Placental pericyte (primary cell): Measurements from ENCODE around the gene LRPPRC. TPM values are rescaled to one million over a fixed set of nuclear protein-coding genes. Genes with fewer than 3 reads are reported as not detected.

Source experiments
- small RNA-seq: library from RNA; depleted of rRNA; stranded (forward); fragments of <200 nt; gene quantifications from one replicate; pipeline ENCODE3, GENCODE V24; 2012; ENCODE audit warnings: low replicate concordance
- total RNA-seq: library from RNA; depleted of rRNA; stranded (reverse); fragments of >200 nt; gene quantifications from 2 replicates; pipeline ENCODE4 v1.2.3, GENCODE V29; 2012

LRPPRC gene
- 73.5 and 76.7 TPM in 2 replicates for total RNA-seq

GRCh38 chr2:43995733-43996533 lies at the start of gene LRPPRC:
LRPPRC (minus strand) TSS chr2:43995989; CDS start chr2:43995947, 42 bp downstream.

GRCh38 chr2:43838560-43839267 lies 157.1 kb downstream of the LRPPRC start, which contains the start of the genes ABCG5 and ABCG8:
ABCG5 (minus strand) TSS chr2:43838839; CDS start chr2:43838679, 160 bp downstream.
ABCG8 (plus strand) TSS chr2:43838971; CDS start chr2:43839054, 83 bp downstream.

Small RNA genes within 50 kb of the gene (small RNA-seq; reads per million reads assigned to genes)
- gene RN7SL455P = not detected
- gene RNU6-1048P = not detected

Other genes starting within 250 kb of the LRPPRC start
- 15.2 and 18.2 TPM in 2 replicates for gene DYNC2LI1, start 221.9 kb downstream of the LRPPRC start, total RNA-seq
- gene ABCG5, start 157.2 kb downstream of the LRPPRC start, total RNA-seq = not detected in 2 replicates
- gene ABCG8, start 157.0 kb downstream of the LRPPRC start, total RNA-seq = not detected in 2 replicates
- 23.5 and 43.3 TPM in 2 replicates for gene PPM1B, start 172.9 kb upstream of the LRPPRC start, total RNA-seq